A549 (cell line): ENCODE data around the gene MACROD1. TPM values are rescaled to one million over a fixed set of nuclear protein-coding genes. Genes with fewer than 3 reads are reported as not detected.
A peak's percentile ranks its signal among the peaks of the same experiment; 100 is the strongest.

Experiments used
- ATAC-seq, 2 experiments: fragments of 200-7000 bp in 1 of 2; fragments of >200 bp in 1 of 2; cut with Nextera tagmentation in 1 of 2; cut with Tn5 transposase in 1 of 2; 3 replicates each; pipeline versions ENCODE4 v1.8.0 to v1.9.1; 2018 to 2020; ENCODE audit warnings: mild to moderate bottlenecking in 1 of 2, moderate library complexity in 1 of 2
- CTCF ChIA-PET: fragments of 300-600 bp; sonication (Branson Sonifier 250); formaldehyde crosslinking; extraction: SDS; loops from one replicate; lab custom pipeline; 2021; ENCODE audit warnings: antibody characterized with exemption, inconsistent platforms; lab: Yijun Ruan, JAX
- POLR2A ChIA-PET: fragments of 350-600 bp; formaldehyde crosslinking; extraction: SDS; loops from one replicate; lab custom pipeline; 2021; ENCODE audit warnings: antibody characterized with exemption, inconsistent platforms; lab: Yijun Ruan, JAX
- DNase-seq, 2 experiments: peaks; one replicate each; pipeline versions ENCODE4 v3.0.0 to v3.0.0-alpha.2; 2011 to 2016; ENCODE audit warnings: low read depth in 1 of 2, low spot score in 1 of 2
- FAIRE-seq: peaks from 2 replicates; lab custom pipeline; 2011; peaks lifted over from hg19 to GRCh38; lab: Jason Lieb, UNC
- H3K27ac ChIP-seq, 2 experiments: fragments of >200 bp; sonication (Bioruptor Twin); formaldehyde crosslinking; 3 replicates each; pipeline ENCODE4 v1.5.1; 2016 to 2017
- H3K4me1 ChIP-seq: fragments of >200 bp; sonication (Bioruptor Twin); formaldehyde crosslinking; 3 replicates; pipeline ENCODE4 v1.6.1; 2016
- H3K4me2 ChIP-seq: fragments of >200 bp; sonication (Bioruptor Twin); formaldehyde crosslinking; 3 replicates; pipeline ENCODE4 v1.6.1; 2016
- H3K4me3 ChIP-seq: fragments of >200 bp; sonication (Bioruptor Twin); formaldehyde crosslinking; 3 replicates; pipeline ENCODE4 v1.5.1; 2016
- H3K9me3 ChIP-seq: fragments of >200 bp; sonication (Bioruptor Twin); formaldehyde crosslinking; 3 replicates; pipeline ENCODE4 v1.6.1; 2016
- CEBPB ChIP-seq, 2 experiments: fragments of >200 bp in 1 of 2; sonication (Bioruptor Twin) in 1 of 2; formaldehyde crosslinking in 1 of 2; IDR thresholded peaks; 2 replicates each; pipeline ENCODE4 v1.6.1; 2012 to 2016
- ESRRA ChIP-seq: fragments of 150-350 bp; IDR thresholded peaks from 2 replicates; pipeline ENCODE4 v1.6.1; 2014; ENCODE audit warnings: mild to moderate bottlenecking, low read length, borderline replicate concordance
- HOXB13 ChIP-seq: fragments of 250-450 bp; sonication (Bioruptor Pico); IDR thresholded peaks from 2 replicates; pipeline ENCODE4 v1.5.0; 2020; ENCODE audit warnings: low read depth, mild to moderate bottlenecking, moderate library complexity
- MAZ ChIP-seq: fragments of 150-350 bp; IDR thresholded peaks from 2 replicates; pipeline ENCODE4 v1.6.1; 2014; ENCODE audit warnings: antibody characterized with exemption, low read depth, low read length, borderline replicate concordance
- NPAS2 ChIP-seq: fragments of 250-450 bp; sonication (Bioruptor Pico); IDR thresholded peaks from 2 replicates; pipeline ENCODE4 v1.8.0; 2022; ENCODE audit warnings: mild to moderate bottlenecking, moderate library complexity, borderline replicate concordance
- POLR2AphosphoS2 ChIP-seq: conservative IDR thresholded peaks from 2 replicates; pipeline ENCODE4 v1.6.1; 2012; ENCODE audit warnings: low read length, improper control_type of control experiment, inconsistent platforms
- RARB ChIP-seq: fragments of 250-450 bp; sonication (Bioruptor Pico); IDR thresholded peaks from 2 replicates; pipeline ENCODE4 v1.8.0; 2021; ENCODE audit warnings: mild to moderate bottlenecking, moderate library complexity
- RFX5 ChIP-seq: fragments of 450-650 bp; IDR thresholded peaks from 2 replicates; pipeline ENCODE4 v1.7.1; 2014; ENCODE audit warnings: antibody characterized with exemption, mild to moderate bottlenecking, moderate library complexity
- RNF2 ChIP-seq: fragments of 200-600 bp; sonication (generic); IDR thresholded peaks from 2 replicates; pipeline ENCODE4 v1.6.1; 2016; ENCODE audit warnings: low read depth, mild to moderate bottlenecking, antibody characterized with exemption, moderate library complexity, borderline replicate concordance
- SMC3 ChIP-seq: fragments of >200 bp; sonication (Bioruptor Twin); formaldehyde crosslinking; IDR thresholded peaks from 3 replicates; pipeline ENCODE4 v1.6.1; 2018; ENCODE audit warnings: inconsistent platforms
- SREBF2 ChIP-seq: fragments of 450-650 bp; IDR thresholded peaks from 2 replicates; pipeline ENCODE4 v1.6.1; 2014; ENCODE audit warnings: mild to moderate bottlenecking, moderate library complexity
- TP53 ChIP-seq: fragments of 250-450 bp; sonication (Bioruptor Pico); IDR thresholded peaks from 2 replicates; pipeline ENCODE4 v1.5.0; 2021; ENCODE audit warnings: mild to moderate bottlenecking, moderate library complexity
- ZFP36 ChIP-seq: fragments of 450-650 bp; IDR thresholded peaks from 2 replicates; pipeline ENCODE4 v1.6.1; 2014; ENCODE audit warnings: borderline replicate concordance; ENCODE audit not compliant: partially characterized antibody
- WGBS: methylation state at CpG from one replicate; pipeline ENCODE4 v1.1.6; 2017; ENCODE audit errors: missing lambda C conversion rate; 5-methylcytosine and 5-hydroxymethylcytosine counted together
- polyA plus RNA-seq, 4 experiments: library from polyadenylated mRNA; depleted of rRNA in 3 of 4; stranded (reverse); fragments of >200 nt; fragmentation: RNase III in 1 of 4; extraction: RNeasy Plus Mini Kit Qiagen cat#74134 plus additional on column Dnase treatment in 1 of 4; gene quantifications; 2 replicates in 3 of 4; 3 replicates in 1 of 4; pipeline ENCODE4 v1.2.3, GENCODE V29; 2011 to 2017
- TF ChIP-seq, protein P1 (sequence below): fragments of 150-350 bp; IDR thresholded peaks from 2 replicates; pipeline ENCODE4 v1.6.1; 2014; ENCODE audit warnings: low read depth, mild to moderate bottlenecking, low read length
- TF ChIP-seq, protein P2 (sequence below): IDR thresholded peaks from 2 replicates; pipeline ENCODE4 v1.6.1; 2012; ENCODE audit warnings: low read depth, borderline replicate concordance
- TF ChIP-seq, protein P3 (sequence below): fragments of 200-600 bp; sonication (generic); IDR thresholded peaks from 2 replicates; pipeline ENCODE4 v1.6.1; 2016; ENCODE audit warnings: antibody characterized with exemption, mild to moderate bottlenecking, moderate library complexity

MACROD1 gene
- polyA plus RNA-seq, 2 of the 4 experiments (the other 2 are of a cell fraction) = 15.1 to 16.6 TPM

DNA sequence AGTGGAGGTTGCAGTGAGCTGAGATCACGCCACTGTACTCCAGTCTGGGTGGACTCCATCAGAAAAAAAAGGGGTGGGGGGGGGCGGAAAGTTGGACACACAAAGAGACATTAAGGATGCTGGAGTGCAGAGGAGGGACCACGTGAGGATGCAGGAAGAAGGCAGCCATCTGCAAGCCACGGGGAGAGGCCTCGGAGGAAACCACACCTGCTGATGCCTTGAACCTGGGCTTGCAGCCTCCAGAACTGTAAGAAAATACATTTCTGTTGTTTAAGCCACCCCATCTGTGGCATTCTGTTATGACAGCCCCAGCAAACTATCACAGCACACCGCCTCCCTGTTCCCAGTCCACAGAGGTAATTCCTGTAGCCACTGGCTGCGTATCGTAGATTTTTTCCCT lies 10.8 kb upstream of the MACROD1 start:
- ChIA-PET CTCF (no interaction called here), POLR2A (no interaction called here)
- 83% methylated on average over 8 of the region's 8 CpGs for WGBS
- no peak overlapping the region for H3K27ac ChIP-seq
- H3K4me3 ChIP-seq = no peak overlapping the region
- FAIRE-seq = no peak
- TF ChIP-seq, protein P1, sequence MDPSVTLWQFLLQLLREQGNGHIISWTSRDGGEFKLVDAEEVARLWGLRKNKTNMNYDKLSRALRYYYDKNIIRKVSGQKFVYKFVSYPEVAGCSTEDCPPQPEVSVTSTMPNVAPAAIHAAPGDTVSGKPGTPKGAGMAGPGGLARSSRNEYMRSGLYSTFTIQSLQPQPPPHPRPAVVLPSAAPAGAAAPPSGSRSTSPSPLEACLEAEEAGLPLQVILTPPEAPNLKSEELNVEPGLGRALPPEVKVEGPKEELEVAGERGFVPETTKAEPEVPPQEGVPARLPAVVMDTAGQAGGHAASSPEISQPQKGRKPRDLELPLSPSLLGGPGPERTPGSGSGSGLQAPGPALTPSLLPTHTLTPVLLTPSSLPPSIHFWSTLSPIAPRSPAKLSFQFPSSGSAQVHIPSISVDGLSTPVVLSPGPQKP = no peak
- H3K4me2 ChIP-seq = no peak overlapping the region
- H3K4me1 ChIP-seq = peaks cover 10% of the 10 kb centered on the region
- DNase-seq = no peak
- no peak for ATAC-seq
- H3K9me3 ChIP-seq = no peaks in the 10 kb centered on the region; the same call in 1 of the 3 replicates

DNA sequence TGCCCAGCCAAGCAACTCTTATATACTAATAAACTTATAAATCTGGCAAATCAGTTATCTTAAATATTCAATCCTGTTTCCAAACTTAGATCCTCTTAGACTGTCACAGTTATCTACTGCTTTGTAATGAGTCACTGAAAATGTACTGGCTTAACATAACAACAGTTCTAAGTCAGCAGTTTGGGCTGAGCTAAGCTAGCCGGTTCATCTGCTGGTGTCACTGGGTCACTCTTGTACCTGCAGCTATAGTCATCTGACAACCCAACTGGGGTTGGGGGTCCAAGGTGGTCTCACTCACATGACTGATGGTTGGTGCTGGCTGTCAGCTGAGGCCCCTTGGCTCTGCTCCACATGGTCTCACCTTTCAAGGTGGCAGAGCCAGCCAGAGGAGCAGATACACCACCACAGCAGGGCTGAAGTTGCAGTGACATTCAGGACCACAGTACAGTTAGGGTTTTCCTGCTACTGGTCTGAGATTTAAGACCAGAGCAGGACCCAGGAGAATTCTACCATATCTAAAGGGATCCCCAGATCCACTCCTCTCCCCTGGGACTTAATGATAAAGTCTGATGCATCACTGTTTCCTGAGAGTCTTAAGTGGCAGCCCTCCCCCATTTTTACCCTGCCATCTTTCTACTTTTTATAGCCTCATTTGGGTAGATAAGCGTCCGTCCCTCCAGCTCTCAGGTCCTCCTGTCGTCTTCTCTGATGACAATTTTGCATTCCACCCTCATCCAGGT lies 7.9 kb upstream of the MACROD1 start:
- DNase-seq (no peak), ATAC-seq (peak; percentile 56 to 65; a peak in 4 of 6 replicates), FAIRE-seq (no peak)
- no peaks in the 10 kb centered on the region for H3K4me1 ChIP-seq
- ChIA-PET POLR2A (no interaction called here), CTCF (interaction anchor here (1.0 kb wide), 3 partner anchors 21 to 24 kb away, joined by 3 to 4 read pairs (median 3); no protein-coding TSS in a partner anchor)
- no peak overlapping the region for H3K4me2 ChIP-seq
- WGBS = 85% methylated on average over 4 of the region's 4 CpGs
- H3K27ac ChIP-seq = no peak overlapping the region
- TF ChIP-seq CEBPB (IDR thresholded peaks at IDR 0.05) = no peak
- no peak for TF ChIP-seq RARB
- no peak for TF ChIP-seq HOXB13 (CRISPR knock-in tag)
- TF ChIP-seq ESRRA = no peak
- no peak for TF ChIP-seq SREBF2
- TF ChIP-seq POLR2AphosphoS2 = no peak
- no peaks in the 10 kb centered on the region; the same call in 1 of the 3 replicates for H3K9me3 ChIP-seq
- no peak overlapping the region for H3K4me3 ChIP-seq

DNA sequence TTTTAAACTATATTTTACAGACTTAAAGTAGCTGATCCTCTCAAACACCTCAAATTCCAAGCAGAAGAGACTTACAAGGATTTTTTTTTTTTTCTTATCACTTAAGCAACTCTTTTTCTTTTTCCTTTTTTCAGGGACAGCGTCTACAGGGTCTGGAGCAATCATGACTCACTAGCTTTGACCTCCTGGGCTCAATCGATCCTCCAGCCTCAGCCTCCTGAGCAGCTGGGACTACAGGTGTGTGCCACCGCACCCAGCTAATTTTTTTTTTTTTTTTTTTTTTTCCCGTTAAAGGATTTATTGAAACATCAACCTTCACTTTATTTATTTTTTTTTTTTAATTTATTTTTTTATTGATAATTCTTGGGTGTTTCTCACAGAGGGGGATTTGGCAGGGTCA lies 4.5 kb upstream of the MACROD1 start:
- POLR2A ChIA-PET = no interaction called here
- no peak overlapping the region for H3K27ac ChIP-seq
- peaks cover 6% of the 10 kb centered on the region; the same call in 1 of the 3 replicates for H3K4me1 ChIP-seq
- DNase-seq = no peak
- H3K4me3 ChIP-seq = no peak overlapping the region
- TF ChIP-seq ZFP36 (no peak), RARB (no peak), RFX5 (no peak), TP53 (CRISPR knock-in tag) (no peak), MAZ (no peak), SMC3 (no peak), RNF2 (no peak), NPAS2 (CRISPR knock-in tag) (no peak), CEBPB (IDR thresholded peaks at IDR 0.05) (no peak)
- TF ChIP-seq, protein P2, sequence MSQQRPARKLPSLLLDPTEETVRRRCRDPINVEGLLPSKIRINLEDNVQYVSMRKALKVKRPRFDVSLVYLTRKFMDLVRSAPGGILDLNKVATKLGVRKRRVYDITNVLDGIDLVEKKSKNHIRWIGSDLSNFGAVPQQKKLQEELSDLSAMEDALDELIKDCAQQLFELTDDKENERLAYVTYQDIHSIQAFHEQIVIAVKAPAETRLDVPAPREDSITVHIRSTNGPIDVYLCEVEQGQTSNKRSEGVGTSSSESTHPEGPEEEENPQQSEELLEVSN = no peak
- TF ChIP-seq, protein P3, sequence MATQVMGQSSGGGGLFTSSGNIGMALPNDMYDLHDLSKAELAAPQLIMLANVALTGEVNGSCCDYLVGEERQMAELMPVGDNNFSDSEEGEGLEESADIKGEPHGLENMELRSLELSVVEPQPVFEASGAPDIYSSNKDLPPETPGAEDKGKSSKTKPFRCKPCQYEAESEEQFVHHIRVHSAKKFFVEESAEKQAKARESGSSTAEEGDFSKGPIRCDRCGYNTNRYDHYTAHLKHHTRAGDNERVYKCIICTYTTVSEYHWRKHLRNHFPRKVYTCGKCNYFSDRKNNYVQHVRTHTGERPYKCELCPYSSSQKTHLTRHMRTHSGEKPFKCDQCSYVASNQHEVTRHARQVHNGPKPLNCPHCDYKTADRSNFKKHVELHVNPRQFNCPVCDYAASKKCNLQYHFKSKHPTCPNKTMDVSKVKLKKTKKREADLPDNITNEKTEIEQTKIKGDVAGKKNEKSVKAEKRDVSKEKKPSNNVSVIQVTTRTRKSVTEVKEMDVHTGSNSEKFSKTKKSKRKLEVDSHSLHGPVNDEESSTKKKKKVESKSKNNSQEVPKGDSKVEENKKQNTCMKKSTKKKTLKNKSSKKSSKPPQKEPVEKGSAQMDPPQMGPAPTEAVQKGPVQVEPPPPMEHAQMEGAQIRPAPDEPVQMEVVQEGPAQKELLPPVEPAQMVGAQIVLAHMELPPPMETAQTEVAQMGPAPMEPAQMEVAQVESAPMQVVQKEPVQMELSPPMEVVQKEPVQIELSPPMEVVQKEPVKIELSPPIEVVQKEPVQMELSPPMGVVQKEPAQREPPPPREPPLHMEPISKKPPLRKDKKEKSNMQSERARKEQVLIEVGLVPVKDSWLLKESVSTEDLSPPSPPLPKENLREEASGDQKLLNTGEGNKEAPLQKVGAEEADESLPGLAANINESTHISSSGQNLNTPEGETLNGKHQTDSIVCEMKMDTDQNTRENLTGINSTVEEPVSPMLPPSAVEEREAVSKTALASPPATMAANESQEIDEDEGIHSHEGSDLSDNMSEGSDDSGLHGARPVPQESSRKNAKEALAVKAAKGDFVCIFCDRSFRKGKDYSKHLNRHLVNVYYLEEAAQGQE = no peak
- TF ChIP-seq, all 56 proteins: peak for 0
- no peak overlapping the region for H3K4me2 ChIP-seq
- no peak for ATAC-seq
- no peak for FAIRE-seq
- CTCF ChIA-PET = interaction anchor here (0.6 to 2.0 kb wide), 4 partner anchors 9 to 133 kb away, joined by 3 to 7 read pairs (median 4); no protein-coding TSS in a partner anchor
- WGBS = 76% methylated on average over 4 of the region's 4 CpGs
- H3K9me3 ChIP-seq = no peaks in the 10 kb centered on the region; the same call in 1 of the 3 replicates
